K562 (cell line): ENCODE data around the gene ZNRF1. TPM values are rescaled to one million over a fixed set of nuclear protein-coding genes. Genes with fewer than 3 reads are reported as not detected.
A peak's percentile ranks its signal among the peaks of the same experiment; 100 is the strongest.

Experiments
- CBX5 ChIP-seq: IDR thresholded peaks from 2 replicates; pipeline ENCODE4 v1.6.1; 2014; ENCODE audit warnings: low read depth, borderline replicate concordance
- CREB3 ChIP-seq: fragments of 450-650 bp; conservative IDR thresholded peaks from 2 replicates; pipeline ENCODE4 v1.6.1; 2016; ENCODE audit warnings: missing genetic modification characterization, low read depth, mild to moderate bottlenecking, missing compliant biosample characterization, moderate library complexity
- CREB5 ChIP-seq: fragments of 250-450 bp; sonication (Bioruptor Pico); IDR thresholded peaks from 2 replicates; pipeline ENCODE4 v1.5.0; 2020; ENCODE audit warnings: mild to moderate bottlenecking
- MECOM ChIP-seq: fragments of 250-450 bp; sonication (Bioruptor Pico); IDR thresholded peaks from 2 replicates; pipeline ENCODE4 v1.8.0; 2022; ENCODE audit warnings: inconsistent platforms
- MYC ChIP-seq, 2 experiments: fragments of 250-450 bp in 1 of 2; sonication (Bioruptor Pico) in 1 of 2; IDR thresholded peaks; 2 replicates each; pipeline versions ENCODE4 v1.5.1 to v1.6.1; 2012 to 2021; ENCODE audit warnings: low read depth in 2 of 2, borderline replicate concordance in 1 of 2, improper control_type of control experiment in 1 of 2, low read length in 1 of 2, mild to moderate bottlenecking in 1 of 2, moderate library complexity in 1 of 2
- MYNN ChIP-seq, 2 experiments: sonication (generic); formaldehyde crosslinking in 1 of 2; IDR thresholded peaks; 2 replicates each; pipeline versions ENCODE4 v1.5.0 to v1.6.1; 2016 to 2020; ENCODE audit warnings: antibody characterized with exemption in 1 of 2, missing genetic modification reagents in 1 of 2
- SRSF3 ChIP-seq: fragments of 200-400 bp; formaldehyde crosslinking; IDR thresholded peaks from 2 replicates; pipeline ENCODE4 v1.6.1; 2016; ENCODE audit warnings: mild to moderate bottlenecking, low read length, moderate library complexity; ENCODE audit not compliant: insufficient read depth
- TFE3 ChIP-seq: fragments of 450-650 bp; formaldehyde crosslinking; IDR thresholded peaks from 2 replicates; pipeline ENCODE4 v1.4.0; 2020; ENCODE audit warnings: mild to moderate bottlenecking, mixed read lengths
- VEZF1 ChIP-seq: fragments of 200-800 bp; sonication (Bioruptor generic); IDR thresholded peaks from 2 replicates; pipeline ENCODE4 v1.6.1; 2017; ENCODE audit warnings: missing genetic modification characterization, missing compliant biosample characterization
- ZNF121 ChIP-seq: sonication (generic); formaldehyde crosslinking; conservative IDR thresholded peaks from 2 replicates; pipeline ENCODE4 v1.8.0; 2022; ENCODE audit warnings: missing genetic modification reagents
- ZNF197 ChIP-seq: fragments of 200-800 bp; sonication (Bioruptor generic); IDR thresholded peaks from 2 replicates; pipeline ENCODE4 v1.6.1; 2016; ENCODE audit warnings: low read depth, missing genetic modification characterization, missing compliant biosample characterization
- ZNF407 ChIP-seq: fragments of 450-650 bp; IDR thresholded peaks from 2 replicates; pipeline ENCODE4 v1.6.1; 2016; ENCODE audit warnings: low read depth
- ZNF764 ChIP-seq: fragments of 250-450 bp; sonication (Bioruptor Pico); IDR thresholded peaks from 2 replicates; pipeline ENCODE4 v1.4.0; 2020; ENCODE audit warnings: low read depth, mild to moderate bottlenecking, moderate library complexity
- polyA plus RNA-seq, 8 experiments: library from polyadenylated mRNA; depleted of rRNA in 4 of 8; stranded (reverse) in 5 of 8; unstranded in 3 of 8; fragments of >200 nt; fragmentation: Nextera tagmentation in 2 of 8; fragmentation: Illumina TruSeq in 1 of 8; extraction: Ambion mirVana in 2 of 8; extraction: Trizol in 1 of 8; gene quantifications; 2 replicates each; pipeline versions ENCODE4 v1.2.1 to v1.2.3, GENCODE V29; 2011 to 2014; ENCODE audit warnings: inconsistent platforms in 1 of 8, missing spikeins in 1 of 8
- total RNA-seq, 7 experiments: library from RNA; depleted of rRNA in 6 of 7; stranded (reverse); fragments of >200 nt in 6 of 7; fragmentation: Illumina TruSeq in 2 of 7; extraction: Trizol in 2 of 7; gene quantifications; 2 replicates each; pipeline versions ENCODE4 v1.2.1 to v1.2.3, GENCODE V29; 2011 to 2021; ENCODE audit warnings: low replicate concordance in 1 of 7

ZNRF1 gene
- total and polyA plus RNA-seq, 9 of the 15 experiments (the other 6 are each of a cell fraction or from before 2014, with no cell fraction given), result 9.5 to 37.7 (median 20.0) TPM

- TF ChIP-seq VEZF1 (CRISPR knock-in tag), result peak; percentile 33; the same call in 1 of the 2 replicates
- TF ChIP-seq CREB5 (CRISPR knock-in tag), result no peak
- TF ChIP-seq ZNF764 (CRISPR knock-in tag), result no peak
- TF ChIP-seq CBX5, result no peak
- no peak for TF ChIP-seq MYNN (IDR thresholded peaks at IDR 0.05)
- TF ChIP-seq MYNN (CRISPR knock-in tag; IDR thresholded peaks at IDR 0.05), result no peak
- no peak for TF ChIP-seq ZNF121 (CRISPR knock-in tag)
- no peak for TF ChIP-seq SRSF3
- 0 out of 2 replicates have a peak, but pooled peaks have one; percentile 46 for TF ChIP-seq ZNF197 (CRISPR knock-in tag)
- no peak for TF ChIP-seq TFE3
- TF ChIP-seq MECOM (CRISPR knock-in tag), result no peak
- TF ChIP-seq CREB3 (tag), result no peak
- TF ChIP-seq MYC (IDR thresholded peaks at IDR 0.05; ENCODE audit: low read depth, low read length), result no peak
- TF ChIP-seq MYC (CRISPR knock-in tag; IDR thresholded peaks at IDR 0.05; ENCODE audit: borderline replicate concordance, low read depth), result no peak
- no peak for TF ChIP-seq ZNF407
Measured at GRCh38 chr16:75025761-75026160, 26.9 kb downstream of the ZNRF1 start (continued).
